KMS-11 (cell line): ENCODE measurements around the gene GMNN.
"Not testable (repeated sequence)": the region's sequence is repeated elsewhere in the genome, so short reads cannot be mapped to it uniquely, and the experiment has no call there.

Source experiments
- H2AFZ ChIP-seq: fragments of 200-600 bp; sonication (generic); 2 replicates; pipeline ENCODE4 v1.6.1; 2016; ENCODE audit warnings: antibody characterized with exemption, mixed run types, low read depth
- H3K27ac ChIP-seq: fragments of 200-600 bp; sonication (generic); 2 replicates; pipeline ENCODE4 v1.6.1; 2016; ENCODE audit warnings: mild to moderate bottlenecking, mixed run types
- H3K27me3 ChIP-seq: fragments of 200-600 bp; sonication (generic); 2 replicates; pipeline ENCODE4 v1.6.1; 2017; ENCODE audit warnings: mild to moderate bottlenecking, low read depth, mixed run types, moderate library complexity; ENCODE audit not compliant: insufficient read depth
- H3K36me3 ChIP-seq: fragments of 200-600 bp; sonication (generic); 2 replicates; pipeline ENCODE4 v1.6.1; 2017; ENCODE audit warnings: mild to moderate bottlenecking, mixed run types; ENCODE audit not compliant: insufficient read depth
- H3K4me1 ChIP-seq: fragments of 200-600 bp; sonication (generic); 2 replicates; pipeline ENCODE4 v1.6.1; 2016; ENCODE audit warnings: mild to moderate bottlenecking, low read depth, mixed run types; ENCODE audit not compliant: poor library complexity, severe bottlenecking
- H3K4me2 ChIP-seq: fragments of 200-600 bp; sonication (generic); 2 replicates; pipeline ENCODE4 v1.7.0; 2016; ENCODE audit warnings: mild to moderate bottlenecking, mixed run types
- H3K4me3 ChIP-seq: fragments of 200-600 bp; sonication (generic); IDR thresholded peaks from 2 replicates; pipeline ENCODE4 v1.6.1; 2017; ENCODE audit warnings: low read depth, low read length, mixed read lengths; ENCODE audit not compliant: insufficient read depth
- H3K79me2 ChIP-seq: fragments of 200-600 bp; sonication (generic); 2 replicates; pipeline ENCODE4 v1.6.1; 2016; ENCODE audit warnings: low read depth, mixed run types; ENCODE audit not compliant: insufficient read depth
- H3K9ac ChIP-seq: fragments of 200-600 bp; sonication (generic); 2 replicates; pipeline ENCODE4 v1.6.1; 2016; ENCODE audit warnings: mild to moderate bottlenecking, mixed run types
- H4K20me1 ChIP-seq: fragments of 200-600 bp; sonication (generic); 2 replicates; pipeline ENCODE4 v1.6.1; 2016; ENCODE audit warnings: mild to moderate bottlenecking, mixed run types; ENCODE audit not compliant: insufficient read depth
- TF ChIP-seq, protein P1 (sequence below): fragments of 200-600 bp; sonication (generic); conservative IDR thresholded peaks from 2 replicates; pipeline ENCODE4 v1.6.1; 2017; ENCODE audit warnings: low read depth, mild to moderate bottlenecking, antibody characterized with exemption, low read length, moderate library complexity, mixed read lengths

Gene GMNN

GRCh38 chr6:24763578-24763977, 11.2 kb upstream of the GMNN start:
- Histone ChIP-seq H3K27ac (no peak overlapping the region), H3K4me1 (peaks cover 10% of the 10 kb centered on the region), H3K36me3 (no peaks in the 10 kb centered on the region), H3K4me3 (no peak overlapping the region), H3K79me2 (no peaks in the 10 kb centered on the region), H3K4me2 (no peak overlapping the region), H4K20me1 (no peaks in the 10 kb centered on the region), H2AFZ (no peak overlapping the region), H3K27me3 (peaks cover 6% of the 10 kb centered on the region; the same call in 1 of the 2 replicates), H3K9ac (no peak overlapping the region)
- TF ChIP-seq, protein P1, sequence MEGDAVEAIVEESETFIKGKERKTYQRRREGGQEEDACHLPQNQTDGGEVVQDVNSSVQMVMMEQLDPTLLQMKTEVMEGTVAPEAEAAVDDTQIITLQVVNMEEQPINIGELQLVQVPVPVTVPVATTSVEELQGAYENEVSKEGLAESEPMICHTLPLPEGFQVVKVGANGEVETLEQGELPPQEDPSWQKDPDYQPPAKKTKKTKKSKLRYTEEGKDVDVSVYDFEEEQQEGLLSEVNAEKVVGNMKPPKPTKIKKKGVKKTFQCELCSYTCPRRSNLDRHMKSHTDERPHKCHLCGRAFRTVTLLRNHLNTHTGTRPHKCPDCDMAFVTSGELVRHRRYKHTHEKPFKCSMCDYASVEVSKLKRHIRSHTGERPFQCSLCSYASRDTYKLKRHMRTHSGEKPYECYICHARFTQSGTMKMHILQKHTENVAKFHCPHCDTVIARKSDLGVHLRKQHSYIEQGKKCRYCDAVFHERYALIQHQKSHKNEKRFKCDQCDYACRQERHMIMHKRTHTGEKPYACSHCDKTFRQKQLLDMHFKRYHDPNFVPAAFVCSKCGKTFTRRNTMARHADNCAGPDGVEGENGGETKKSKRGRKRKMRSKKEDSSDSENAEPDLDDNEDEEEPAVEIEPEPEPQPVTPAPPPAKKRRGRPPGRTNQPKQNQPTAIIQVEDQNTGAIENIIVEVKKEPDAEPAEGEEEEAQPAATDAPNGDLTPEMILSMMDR, result no peak

DNA sequence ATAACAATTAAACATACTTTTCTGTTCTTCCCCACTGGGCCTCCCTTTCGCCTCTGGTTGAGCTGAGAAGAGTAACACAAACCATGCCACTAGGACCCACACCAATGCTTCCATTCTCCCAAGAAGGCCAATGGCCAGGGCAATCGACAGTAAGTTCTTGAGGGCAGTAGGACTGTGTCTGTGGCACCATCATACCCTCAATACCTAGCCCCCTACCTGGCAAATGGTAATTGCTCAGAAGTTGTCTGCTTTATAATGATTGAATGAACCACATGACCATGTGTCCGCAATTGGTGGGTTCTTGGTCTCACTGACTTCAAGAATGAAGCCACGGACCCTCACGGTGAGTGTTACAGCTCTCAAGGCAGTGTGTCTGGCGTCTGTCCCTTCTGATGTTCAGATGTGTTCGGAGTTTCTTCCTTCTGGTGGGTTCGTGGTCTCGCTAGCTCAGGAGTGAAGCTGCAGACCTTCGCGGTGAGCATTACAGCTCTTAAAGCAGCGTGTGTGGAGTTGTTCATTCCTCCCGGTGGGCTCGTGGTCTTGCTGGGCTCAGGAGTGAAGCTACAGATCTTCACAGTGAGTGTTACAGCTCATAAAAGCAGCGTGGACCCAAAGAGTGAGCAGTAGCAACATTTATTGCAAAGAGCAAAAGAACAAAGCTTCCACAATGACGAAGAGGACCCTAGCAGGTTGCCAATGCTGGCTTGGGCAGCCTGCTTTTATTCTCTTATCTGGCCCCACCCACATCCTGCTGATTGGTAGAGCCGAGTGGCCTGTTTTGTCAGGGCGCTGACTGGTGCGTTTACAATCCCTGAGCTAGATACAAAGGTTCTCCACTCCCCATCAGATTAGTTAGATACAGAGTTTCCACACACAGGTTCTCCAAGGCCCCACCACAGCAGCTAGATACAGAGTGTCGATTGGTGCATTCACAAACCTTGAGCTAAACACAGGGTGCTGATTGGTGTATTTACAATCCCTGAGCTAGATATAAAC, 9.6 kb upstream of the GMNN start:
- peaks cover 12% of the 10 kb centered on the region for H3K4me1 ChIP-seq
- H3K27ac ChIP-seq, H3K9ac ChIP-seq, H3K27me3 ChIP-seq, H3K36me3 ChIP-seq, H3K4me2 ChIP-seq, H2AFZ ChIP-seq, H3K79me2 ChIP-seq, H3K4me3 ChIP-seq, H4K20me1 ChIP-seq: not testable (repeated sequence)

- H3K79me2 ChIP-seq, H3K4me3 ChIP-seq, H3K9ac ChIP-seq, H3K27ac ChIP-seq, H3K27me3 ChIP-seq, H2AFZ ChIP-seq, H4K20me1 ChIP-seq, H3K36me3 ChIP-seq, H3K4me2 ChIP-seq: not testable (repeated sequence)
- H3K4me1 ChIP-seq, result peaks cover 12% of the 10 kb centered on the region
These were observed 8.8 kb upstream of the GMNN start for GRCh38 chr6:24765968-24766367.

DNA sequence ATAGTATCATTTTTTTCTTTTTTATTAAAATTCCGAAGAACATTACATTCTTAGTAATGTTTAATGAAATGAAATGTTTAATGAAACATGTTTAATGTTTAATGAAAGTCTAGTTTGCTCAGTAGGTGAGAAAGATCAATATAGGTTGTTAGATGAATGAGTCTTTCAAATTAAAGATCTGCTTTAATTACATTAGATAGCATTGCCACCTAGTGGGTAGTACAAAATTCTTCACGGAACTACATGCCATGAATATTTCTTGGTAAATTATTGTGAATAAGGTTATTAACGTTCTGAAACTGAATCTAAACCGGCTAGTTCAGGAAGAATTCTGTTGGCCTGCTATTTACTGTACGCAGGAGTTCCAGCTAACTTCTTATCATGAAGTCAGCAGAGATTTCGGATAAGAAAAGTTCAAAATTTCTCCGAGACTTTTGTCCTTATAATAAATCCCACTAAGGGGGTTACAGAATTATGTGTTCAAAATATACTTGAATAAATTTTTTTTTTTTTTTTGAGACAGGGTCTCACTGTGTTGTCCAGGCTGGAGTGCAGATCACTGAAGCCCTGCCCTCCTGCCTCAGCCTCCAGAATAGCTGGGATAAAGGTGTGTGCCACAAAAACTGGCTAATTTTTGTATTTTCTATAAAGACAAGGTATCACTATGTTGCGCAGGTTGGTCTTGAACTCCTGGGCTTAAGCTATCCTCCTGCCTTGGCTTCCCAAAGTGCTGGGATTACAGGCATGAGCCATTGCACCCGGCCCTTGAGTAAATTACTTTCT, 7.9 kb upstream of the GMNN start:
- Histone ChIP-seq H4K20me1 (no peaks in the 10 kb centered on the region), H3K4me2 (no peak overlapping the region; the same call in 1 of the 2 replicates), H2AFZ (no peak overlapping the region), H3K27ac (no peak overlapping the region), H3K79me2 (no peaks in the 10 kb centered on the region), H3K27me3 (peaks cover 6% of the 10 kb centered on the region; the same call in 1 of the 2 replicates), H3K4me3 (no peak overlapping the region), H3K9ac (no peak overlapping the region), H3K4me1 (peaks cover 12% of the 10 kb centered on the region), H3K36me3 (no peaks in the 10 kb centered on the region)
- TF ChIP-seq, protein P1, result peak; percentile 41; the same call in 1 of the 2 replicates

GRCh38 chr6:24768361-24768760, 6.4 kb upstream of the GMNN start:
- Histone ChIP-seq H3K27me3 (peaks cover 6% of the 10 kb centered on the region; the same call in 1 of the 2 replicates), H3K79me2 (no peaks in the 10 kb centered on the region), H3K27ac (no peak overlapping the region), H3K4me3 (no peak overlapping the region), H4K20me1 (no peaks in the 10 kb centered on the region), H3K4me2 (peak overlapping the region; percentile 30; the same call in 1 of the 2 replicates), H2AFZ (no peak overlapping the region), H3K4me1 (peaks cover 12% of the 10 kb centered on the region), H3K9ac (no peak overlapping the region), H3K36me3 (no peaks in the 10 kb centered on the region)
- TF ChIP-seq, protein P1, result no peak
